ENCODE data around the gene OR5C1.
"Not testable (repeated sequence)": the region's sequence is repeated elsewhere in the genome, so short reads cannot be mapped to it uniquely, and the experiment has no call there.

The OR5C1 gene

GRCh38 chr9:122812736-122813135 lies 24.0 kb downstream of the OR5C1 start:
- no peak for DNase-seq

GRCh38 chr9:122814545-122814944 lies 25.8 kb downstream of the OR5C1 start:
- DNase-seq = no peak

- DNase-seq = no peak
Measured at GRCh38 chr9:122815544-122815943, 26.8 kb downstream of the OR5C1 start.

GRCh38 chr9:122816163-122816867 lies 27.6 kb downstream of the OR5C1 start:
- peak; percentile 84 for DNase-seq

GRCh38 chr9:122819326-122819725 lies 30.6 kb downstream of the OR5C1 start:
- DNase-seq = no peak

- no peak for DNase-seq
Measured at GRCh38 chr9:122819791-122820489, 31.2 kb downstream of the OR5C1 start.

GRCh38 chr9:122820490-122820845 lies 31.7 kb downstream of the OR5C1 start:
- DNase-seq = no peak

GRCh38 chr9:122821278-122821943 lies 32.7 kb downstream of the OR5C1 start:
- peak; percentile 45 for DNase-seq

GRCh38 chr9:122822056-122822455 lies 33.3 kb downstream of the OR5C1 start:
- no peak for DNase-seq

GRCh38 chr9:122822938-122823337 lies 34.2 kb downstream of the OR5C1 start:
- no peak for DNase-seq

- DNase-seq = no peak
Measured at GRCh38 chr9:122827761-122828093, 39.0 kb downstream of the OR5C1 start.

GRCh38 chr9:122828965-122829284 lies 40.2 kb downstream of the OR5C1 start:
- not testable (repeated sequence) for DNase-seq

- no peak for DNase-seq
Measured at GRCh38 chr9:122832194-122832593, 43.5 kb downstream of the OR5C1 start.

GRCh38 chr9:122835313-122835731 lies 46.6 kb downstream of the OR5C1 start:
- peak; percentile 69 for DNase-seq

GRCh38 chr9:122837266-122837850 lies 48.6 kb downstream of the OR5C1 start:
- no peak for DNase-seq

- DNase-seq = not testable (repeated sequence)
Measured at GRCh38 chr9:122838441-122838840, 49.7 kb downstream of the OR5C1 start.

All from GDM1 (cell line).